H9 (cell line): ENCODE data around the gene COIL. TPM values are rescaled to one million over a fixed set of nuclear protein-coding genes. Genes with fewer than 3 reads are reported as not detected.

Source experiments
- DNase-seq: peaks from one replicate; pipeline ENCODE4 v3.0.0-alpha.2; 2017
- H2AFZ ChIP-seq: one replicate; pipeline ENCODE4 v1.6.1; 2013; ENCODE audit warnings: mild to moderate bottlenecking, low read length, control low read depth, moderate library complexity
- H2AK5ac ChIP-seq: 2 replicates; pipeline ENCODE4 v1.6.1; 2013; ENCODE audit warnings: low read length, control low read depth, mixed read lengths; ENCODE audit not compliant: insufficient read length
- H2BK120ac ChIP-seq: one replicate; pipeline ENCODE4 v1.6.1; 2013; ENCODE audit warnings: low read depth, mild to moderate bottlenecking, low read length, control low read depth, inconsistent platforms; ENCODE audit not compliant: poor library complexity, severe bottlenecking
- H2BK12ac ChIP-seq: 2 replicates; pipeline ENCODE4 v1.6.1; 2013; ENCODE audit warnings: low read length, control low read depth, mixed read lengths, low read depth; ENCODE audit not compliant: insufficient read length
- H2BK15ac ChIP-seq: 2 replicates; pipeline ENCODE4 v1.6.1; 2013; ENCODE audit warnings: low read depth, low read length, control low read depth
- H2BK20ac ChIP-seq: one replicate; pipeline ENCODE4 v1.6.1; 2013; ENCODE audit warnings: low read depth, mild to moderate bottlenecking, low read length, control low read depth, inconsistent platforms; ENCODE audit not compliant: poor library complexity, severe bottlenecking
- H2BK5ac ChIP-seq: 2 replicates; pipeline ENCODE4 v1.6.1; 2013; ENCODE audit warnings: low read length, control low read depth, mixed read lengths; ENCODE audit not compliant: insufficient read length
- H3K14ac ChIP-seq: 2 replicates; pipeline ENCODE4 v1.6.1; 2013; ENCODE audit warnings: low read length, control low read depth; ENCODE audit not compliant: insufficient read depth
- H3K18ac ChIP-seq: 2 replicates; pipeline ENCODE4 v1.6.1; 2013; ENCODE audit warnings: low read depth, mild to moderate bottlenecking, mixed read lengths, low read length, control low read depth; ENCODE audit not compliant: insufficient read length
- H3K23ac ChIP-seq: 2 replicates; pipeline ENCODE4 v1.6.1; 2013; ENCODE audit warnings: low read length, control low read depth, mixed read lengths, low read depth; ENCODE audit not compliant: insufficient read length
- H3K23me2 ChIP-seq: 2 replicates; pipeline ENCODE4 v1.6.1; 2013; ENCODE audit warnings: low read depth, mild to moderate bottlenecking, mixed read lengths, low read length, control low read depth; ENCODE audit not compliant: insufficient read length, poor library complexity, severe bottlenecking
- H3K27ac ChIP-seq: 2 replicates; pipeline ENCODE4 v1.5.1; 2013; ENCODE audit warnings: low read length, control low read depth, mixed read lengths, low read depth; ENCODE audit not compliant: insufficient read length
- H3K27me3 ChIP-seq: 2 replicates; pipeline ENCODE4 v1.6.1; 2013; ENCODE audit warnings: low read length, control low read depth, inconsistent platforms; ENCODE audit not compliant: insufficient read depth
- H3K4ac ChIP-seq: 2 replicates; pipeline ENCODE4 v1.6.1; 2013; ENCODE audit warnings: low read depth, mild to moderate bottlenecking, control low read depth, inconsistent platforms, low read length, moderate library complexity
- H3K4me1 ChIP-seq: 2 replicates; pipeline ENCODE4 v1.6.1; 2013; ENCODE audit warnings: low read length, control low read depth, inconsistent platforms; ENCODE audit not compliant: insufficient read depth
- H3K4me2 ChIP-seq: 2 replicates; pipeline ENCODE4 v1.6.1; 2013; ENCODE audit warnings: low read length, control low read depth, mixed read lengths; ENCODE audit not compliant: insufficient read length, insufficient read depth
- H3K56ac ChIP-seq: 2 replicates; pipeline ENCODE4 v1.6.1; 2013; ENCODE audit warnings: low read depth, mild to moderate bottlenecking, mixed read lengths, low read length, control low read depth; ENCODE audit not compliant: insufficient read length
- H3K79me1 ChIP-seq: 2 replicates; pipeline ENCODE4 v1.6.1; 2013; ENCODE audit warnings: low read depth, mild to moderate bottlenecking, moderate library complexity, low read length, control low read depth, inconsistent platforms; ENCODE audit not compliant: insufficient read depth, poor library complexity, severe bottlenecking
- H3K79me2 ChIP-seq: 2 replicates; pipeline ENCODE4 v1.6.1; 2013; ENCODE audit warnings: low read length, control low read depth, inconsistent platforms; ENCODE audit not compliant: insufficient read depth
- H3K9ac ChIP-seq: 2 replicates; pipeline ENCODE4 v1.6.1; 2013; ENCODE audit warnings: low read length, control low read depth, mixed read lengths; ENCODE audit not compliant: insufficient read length; ENCODE audit errors: extremely low read depth
- H3K9me3 ChIP-seq: one replicate; pipeline ENCODE4 v1.6.1; 2013; ENCODE audit warnings: low read depth, low read length, inconsistent platforms; ENCODE audit not compliant: control insufficient read depth
- H3T11ph ChIP-seq: one replicate; pipeline ENCODE4 v1.6.1; 2013; ENCODE audit warnings: mild to moderate bottlenecking, low read length, control low read depth, inconsistent platforms
- H4K20me1 ChIP-seq: one replicate; pipeline ENCODE4 v1.6.1; 2013; ENCODE audit not compliant: control insufficient read depth, insufficient read length, insufficient read depth
- H4K5ac ChIP-seq: 2 replicates; pipeline ENCODE4 v1.6.1; 2013; ENCODE audit warnings: low read depth, mild to moderate bottlenecking, mixed read lengths, low read length, control low read depth; ENCODE audit not compliant: insufficient read length
- H4K8ac ChIP-seq: replicated peaks from 2 replicates; pipeline ENCODE4 v1.6.1; 2013; ENCODE audit warnings: low read length, control low read depth, mixed read lengths, low read depth; ENCODE audit not compliant: insufficient read length
- H4K91ac ChIP-seq: 2 replicates; pipeline ENCODE4 v1.6.1; 2013; ENCODE audit warnings: low read depth, mild to moderate bottlenecking, moderate library complexity, mixed read lengths, low read length, control low read depth; ENCODE audit not compliant: insufficient read length
- H3K27ac Mint-ChIP-seq, 3 experiments: 2 replicates in 2 of 3; 3 replicates in 1 of 3; pipeline ENCODE4 v1.8.0; 2020 to 2021; ENCODE audit warnings: mixed read lengths in 3 of 3, mild to moderate bottlenecking in 1 of 3, moderate library complexity in 1 of 3
- H3K27me3 Mint-ChIP-seq: 2 replicates; pipeline ENCODE4 v1.8.0; 2021; ENCODE audit warnings: low read depth, mild to moderate bottlenecking, moderate library complexity, mixed read lengths
- H3K36me3 Mint-ChIP-seq, 3 experiments: 2 replicates in 2 of 3; 3 replicates in 1 of 3; pipeline ENCODE4 v1.8.0; 2020 to 2021; ENCODE audit warnings: low read depth in 3 of 3, mixed read lengths in 3 of 3; ENCODE audit not compliant: insufficient read depth in 1 of 3
- H3K4me1 Mint-ChIP-seq, 2 experiments: 2 replicates each; pipeline ENCODE4 v1.8.0; 2020; ENCODE audit warnings: mixed read lengths in 2 of 2
- H3K4me3 Mint-ChIP-seq, 2 experiments: 2 replicates in 1 of 2; 3 replicates in 1 of 2; pipeline ENCODE4 v1.8.0; 2020 to 2021; ENCODE audit warnings: mild to moderate bottlenecking in 2 of 2, mixed read lengths in 2 of 2, moderate library complexity in 1 of 2
- H3K9me3 Mint-ChIP-seq, 2 experiments: 2 replicates in 1 of 2; 3 replicates in 1 of 2; pipeline ENCODE4 v1.8.0; 2020; ENCODE audit warnings: mild to moderate bottlenecking in 2 of 2, mixed read lengths in 2 of 2, moderate library complexity in 1 of 2
- WGBS: extraction: QIAGEN DNeasy Blood & Tissue Kit; methylation state at CpG from one replicate; pipeline ENCODE4 v1.1.7; 2013; ENCODE audit warnings: missing lambda C conversion rate, low lambda C conversion rate, mixed read lengths; ENCODE audit not compliant: insufficient read length; ENCODE audit errors: extremely low coverage; 5-methylcytosine and 5-hydroxymethylcytosine counted together
- total RNA-seq: library from RNA; stranded (reverse); gene quantifications from 2 replicates; pipeline ENCODE4 v1.2.1, GENCODE V29; 2021
- TF ChIP-seq, protein P1 (sequence below): fragments of 200-600 bp; sonication (generic); conservative IDR thresholded peaks from 3 replicates; pipeline ENCODE4 v1.8.0; 2021; ENCODE audit warnings: antibody characterized with exemption, mild to moderate bottlenecking

Gene COIL
- total RNA-seq, 1 experiment from 2014 or later, result 21.5 TPM

DNA sequence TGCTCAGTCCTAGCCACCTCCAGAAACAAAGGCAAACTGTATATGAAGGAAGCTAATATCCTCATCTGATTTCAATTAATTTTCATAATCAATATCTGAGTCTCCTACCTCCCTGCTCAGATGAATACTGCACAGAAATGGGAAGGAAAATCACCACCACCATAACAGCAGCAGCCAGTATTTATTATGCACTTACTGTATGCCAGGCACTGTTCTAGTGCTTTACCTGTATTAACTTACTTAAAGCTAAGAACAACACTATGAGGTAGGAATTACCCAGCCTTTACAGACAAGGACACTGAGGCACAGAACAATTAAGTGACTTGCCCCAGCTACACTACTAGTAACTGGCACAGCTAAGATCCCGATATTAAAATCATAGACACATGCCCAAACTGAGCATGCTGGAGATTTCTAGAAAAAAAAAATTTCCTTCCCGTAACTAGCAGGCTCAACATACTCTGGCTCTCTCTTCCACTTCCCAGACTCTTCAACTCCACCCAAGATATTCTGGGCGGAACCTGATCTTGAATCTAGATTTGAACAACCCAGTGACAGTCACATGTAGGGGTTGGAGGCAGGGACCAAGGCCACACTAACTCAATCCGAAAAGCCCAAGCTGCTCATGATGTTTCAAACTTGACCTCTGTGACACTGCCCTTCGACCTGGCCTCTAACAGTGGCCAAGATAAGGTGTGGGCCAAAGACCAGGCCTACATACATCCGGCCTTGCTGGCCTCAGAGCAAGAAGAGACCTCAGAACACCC is 50.9 kb downstream of the COIL start:
- H3K27ac ChIP-seq, result no peak overlapping the region
- no peaks in the 10 kb centered on the region for H3K27me3 ChIP-seq
- no peak overlapping the region for H4K5ac ChIP-seq
- H2BK15ac ChIP-seq, result no peak overlapping the region
- no peak overlapping the region for H2AK5ac ChIP-seq
- H3K14ac ChIP-seq, result no peak overlapping the region
- no peak overlapping the region for H3T11ph ChIP-seq
- Mint-ChIP-seq H3K4me1 (peaks cover 10 to 14% of the 10 kb centered on the region in 2 experiments), H3K4me3 (no peak overlapping the region), H3K27ac (no peak overlapping the region), H3K9me3 (no peaks in the 10 kb centered on the region), H3K27me3 (peaks cover 15% of the 10 kb centered on the region), H3K36me3 (peaks cover 11 to 37% (median 23%) of the 10 kb centered on the region in 3 experiments)
- H3K79me2 ChIP-seq, result no peaks in the 10 kb centered on the region; the same call in 1 of the 2 replicates
- H3K4ac ChIP-seq, result no peak overlapping the region
- no peak overlapping the region for H2AFZ ChIP-seq
- H3K56ac ChIP-seq, result no peak overlapping the region
- H4K20me1 ChIP-seq, result no peaks in the 10 kb centered on the region
- H3K4me1 ChIP-seq, result no peaks in the 10 kb centered on the region; the same call in 1 of the 2 replicates
- TF ChIP-seq, protein P1, sequence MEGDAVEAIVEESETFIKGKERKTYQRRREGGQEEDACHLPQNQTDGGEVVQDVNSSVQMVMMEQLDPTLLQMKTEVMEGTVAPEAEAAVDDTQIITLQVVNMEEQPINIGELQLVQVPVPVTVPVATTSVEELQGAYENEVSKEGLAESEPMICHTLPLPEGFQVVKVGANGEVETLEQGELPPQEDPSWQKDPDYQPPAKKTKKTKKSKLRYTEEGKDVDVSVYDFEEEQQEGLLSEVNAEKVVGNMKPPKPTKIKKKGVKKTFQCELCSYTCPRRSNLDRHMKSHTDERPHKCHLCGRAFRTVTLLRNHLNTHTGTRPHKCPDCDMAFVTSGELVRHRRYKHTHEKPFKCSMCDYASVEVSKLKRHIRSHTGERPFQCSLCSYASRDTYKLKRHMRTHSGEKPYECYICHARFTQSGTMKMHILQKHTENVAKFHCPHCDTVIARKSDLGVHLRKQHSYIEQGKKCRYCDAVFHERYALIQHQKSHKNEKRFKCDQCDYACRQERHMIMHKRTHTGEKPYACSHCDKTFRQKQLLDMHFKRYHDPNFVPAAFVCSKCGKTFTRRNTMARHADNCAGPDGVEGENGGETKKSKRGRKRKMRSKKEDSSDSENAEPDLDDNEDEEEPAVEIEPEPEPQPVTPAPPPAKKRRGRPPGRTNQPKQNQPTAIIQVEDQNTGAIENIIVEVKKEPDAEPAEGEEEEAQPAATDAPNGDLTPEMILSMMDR, result no peak
- no peak for DNase-seq
- peaks cover 21% of the 10 kb centered on the region for H3K23me2 ChIP-seq
- H3K4me2 ChIP-seq, result no peak overlapping the region
- no peak overlapping the region for H2BK5ac ChIP-seq
- H4K8ac ChIP-seq, result no peak overlapping the region
- no CpG with 5 or more reads among the region's 6 CpGs for WGBS
- no peak overlapping the region for H4K91ac ChIP-seq
- no peak overlapping the region for H2BK120ac ChIP-seq
- no peaks in the 10 kb centered on the region for H3K9me3 ChIP-seq
- no peak overlapping the region for H3K23ac ChIP-seq
- no peak overlapping the region for H2BK12ac ChIP-seq
- no peak overlapping the region for H2BK20ac ChIP-seq
- no peak overlapping the region for H3K9ac ChIP-seq
- H3K18ac ChIP-seq, result no peak overlapping the region
- H3K79me1 ChIP-seq, result no peaks in the 10 kb centered on the region
